Large intestine (tissue), 3 donors: ENCODE results near the gene KIF16B. TPM values are rescaled to one million over a fixed set of nuclear protein-coding genes. Genes with fewer than 3 reads are reported as not detected.

Source experiments
- DNase-seq, 2 donors: peaks; one replicate each; pipeline versions ENCODE4 v3.0.0 to v3.0.0-alpha.2; 2013
- H3K27ac ChIP-seq: one replicate; pipeline ENCODE4 v1.5.1; 2013; ENCODE audit warnings: low read length
- H3K27me3 ChIP-seq: 2 replicates; pipeline ENCODE4 v1.6.1; 2013; ENCODE audit warnings: low read length; ENCODE audit not compliant: control insufficient read depth, insufficient read depth
- H3K36me3 ChIP-seq: 2 replicates; pipeline ENCODE4 v1.6.1; 2013; ENCODE audit warnings: low read length; ENCODE audit not compliant: control insufficient read depth, insufficient read depth
- H3K4me1 ChIP-seq: one replicate; pipeline ENCODE4 v1.6.1; 2013; ENCODE audit warnings: low read length; ENCODE audit not compliant: control insufficient read depth, insufficient read depth
- H3K4me3 ChIP-seq: one replicate; pipeline ENCODE4 v1.5.1; 2013; ENCODE audit warnings: low read length
- H3K9me3 ChIP-seq: one replicate; pipeline ENCODE4 v1.6.1; 2013; ENCODE audit warnings: mild to moderate bottlenecking, low read depth, low read length, moderate library complexity; ENCODE audit not compliant: control insufficient read depth
- WGBS: methylation state at CpG from one replicate; pipeline ENCODE4 v1.1.5; 2013; ENCODE audit warnings: low lambda C conversion rate; ENCODE audit not compliant: insufficient coverage; 5-methylcytosine and 5-hydroxymethylcytosine counted together
- polyA plus RNA-seq: library from polyadenylated mRNA; unstranded; fragments of 120-200 nt; gene quantifications from one replicate; pipeline ENCODE4 v1.2.1, GENCODE V29; 2013

The KIF16B gene
- polyA plus RNA-seq, 1 donor = 21.0 TPM

GRCh38 chr20:16423311-16424212 is 149.7 kb downstream of the KIF16B start:
- H3K4me1 ChIP-seq = peaks cover 5% of the 10 kb centered on the region
- no peaks in the 10 kb centered on the region for H3K9me3 ChIP-seq
- no peak for DNase-seq
- no peak overlapping the region for H3K4me3 ChIP-seq
- WGBS = 100% methylated on average over 1 of the region's 4 CpGs
- peaks cover 35% of the 10 kb centered on the region for H3K36me3 ChIP-seq
- H3K27me3 ChIP-seq = no peaks in the 10 kb centered on the region
- H3K27ac ChIP-seq = no peak overlapping the region

- H3K27me3 ChIP-seq = no peaks in the 10 kb centered on the region
- H3K4me3 ChIP-seq = no peak overlapping the region
- 75% methylated on average over 2 of the region's 2 CpGs for WGBS
- no peak overlapping the region for H3K27ac ChIP-seq
- H3K4me1 ChIP-seq = peaks cover 17% of the 10 kb centered on the region
- peaks cover 9% of the 10 kb centered on the region for H3K36me3 ChIP-seq
- no peak for DNase-seq
- no peaks in the 10 kb centered on the region for H3K9me3 ChIP-seq
These were observed 154.0 kb downstream of the KIF16B start for GRCh38 chr20:16419138-16419715.

- Histone ChIP-seq H3K4me1 (peaks cover 17% of the 10 kb centered on the region), H3K4me3 (no peak overlapping the region), H3K36me3 (peaks cover 4% of the 10 kb centered on the region), H3K9me3 (no peaks in the 10 kb centered on the region), H3K27me3 (no peaks in the 10 kb centered on the region), H3K27ac (no peak overlapping the region)
- 100% methylated on average over 1 of the region's 1 CpG for WGBS
- DNase-seq = no peak
These were observed 154.6 kb downstream of the KIF16B start for GRCh38 chr20:16418616-16419015.

GRCh38 chr20:16417001-16417400 is 156.2 kb downstream of the KIF16B start:
- no peaks in the 10 kb centered on the region for H3K27me3 ChIP-seq
- peaks cover 17% of the 10 kb centered on the region for H3K4me1 ChIP-seq
- no peak overlapping the region for H3K4me3 ChIP-seq
- WGBS = no CpG with 5 or more reads among the region's 8 CpGs
- no peak for DNase-seq
- H3K36me3 ChIP-seq = no peaks in the 10 kb centered on the region
- H3K9me3 ChIP-seq = peaks cover 2% of the 10 kb centered on the region
- H3K27ac ChIP-seq = no peak overlapping the region

- H3K27me3 ChIP-seq = no peaks in the 10 kb centered on the region
- H3K4me3 ChIP-seq = no peak overlapping the region
- peak overlapping the region; percentile 23 for H3K27ac ChIP-seq
- peak; percentile 25 to 60 for DNase-seq
- H3K36me3 ChIP-seq = no peaks in the 10 kb centered on the region
- peaks cover 13% of the 10 kb centered on the region for H3K9me3 ChIP-seq
- WGBS = 96% methylated on average over 4 of the region's 4 CpGs
- peaks cover 17% of the 10 kb centered on the region for H3K4me1 ChIP-seq
These were observed 157.9 kb downstream of the KIF16B start for GRCh38 chr20:16415071-16416053.

GRCh38 chr20:16412906-16413305 is 160.3 kb downstream of the KIF16B start:
- no peaks in the 10 kb centered on the region for H3K27me3 ChIP-seq
- H3K9me3 ChIP-seq = peaks cover 13% of the 10 kb centered on the region
- no peak overlapping the region for H3K4me3 ChIP-seq
- H3K4me1 ChIP-seq = peaks cover 22% of the 10 kb centered on the region
- no peak for DNase-seq
- no peaks in the 10 kb centered on the region for H3K36me3 ChIP-seq
- H3K27ac ChIP-seq = no peak overlapping the region
- no CpG with 5 or more reads among the region's 1 CpG for WGBS

- peaks cover 13% of the 10 kb centered on the region for H3K9me3 ChIP-seq
- H3K4me1 ChIP-seq = peaks cover 26% of the 10 kb centered on the region
- H3K27me3 ChIP-seq = no peaks in the 10 kb centered on the region
- WGBS = no CpG with 5 or more reads among the region's 3 CpGs
- no peaks in the 10 kb centered on the region for H3K36me3 ChIP-seq
- H3K4me3 ChIP-seq = no peak overlapping the region
- no peak overlapping the region for H3K27ac ChIP-seq
- no peak for DNase-seq
These were observed 161.9 kb downstream of the KIF16B start for GRCh38 chr20:16411361-16411760.

- peaks cover 25% of the 10 kb centered on the region for H3K4me1 ChIP-seq
- no peaks in the 10 kb centered on the region for H3K27me3 ChIP-seq
- H3K27ac ChIP-seq = no peak overlapping the region
- WGBS = no CpG with 5 or more reads among the region's 3 CpGs
- H3K4me3 ChIP-seq = no peak overlapping the region
- DNase-seq = no peak
- H3K36me3 ChIP-seq = peaks cover 6% of the 10 kb centered on the region
- peaks cover 13% of the 10 kb centered on the region for H3K9me3 ChIP-seq
These were observed 162.6 kb downstream of the KIF16B start for GRCh38 chr20:16410626-16411025.

GRCh38 chr20:16408981-16409380 is 164.3 kb downstream of the KIF16B start:
- Histone ChIP-seq H3K36me3 (peaks cover 20% of the 10 kb centered on the region), H3K4me3 (no peak overlapping the region), H3K9me3 (peaks cover 13% of the 10 kb centered on the region), H3K27me3 (no peaks in the 10 kb centered on the region), H3K4me1 (peaks cover 20% of the 10 kb centered on the region), H3K27ac (no peak overlapping the region)
- DNase-seq = peak; percentile 16 to 71
- WGBS = 0% methylated on average over 1 of the region's 1 CpG
